SK-N-MC (cell line): Measurements from ENCODE around the gene CABP5.
A peak's percentile ranks its signal among the peaks of the same experiment; 100 is the strongest.
"Not testable (repeated sequence)": the region's sequence is repeated elsewhere in the genome, so short reads cannot be mapped to it uniquely, and the experiment has no call there.

ENCODE experiments used
- DNase-seq: peaks from one replicate; pipeline ENCODE4 v3.0.0-alpha.2; 2011; ENCODE audit warnings: low read depth, low spot score
- H3K27ac ChIP-seq: fragments of 200-600 bp; sonication (generic); 2 replicates; pipeline ENCODE4 v1.5.1; 2016; ENCODE audit warnings: mixed run types
- H3K36me3 ChIP-seq: fragments of 200-600 bp; sonication (generic); 2 replicates; pipeline ENCODE4 v1.6.1; 2017; ENCODE audit warnings: antibody characterized with exemption, low read length, mixed read lengths; ENCODE audit not compliant: insufficient read depth
- H3K4me3 ChIP-seq: fragments of 200-600 bp; sonication (generic); 2 replicates; pipeline ENCODE4 v1.5.1; 2016
- H3K9ac ChIP-seq: fragments of 200-600 bp; sonication (generic); 2 replicates; pipeline ENCODE4 v1.8.0; 2017; ENCODE audit warnings: mixed run types, mixed read lengths; ENCODE audit not compliant: insufficient read length
- H3K9me3 ChIP-seq: fragments of 200-600 bp; sonication (generic); 2 replicates; pipeline ENCODE4 v1.6.1; 2017; ENCODE audit warnings: low read depth, mild to moderate bottlenecking, antibody characterized with exemption, low read length, moderate library complexity, mixed read lengths
- EZH2 ChIP-seq: fragments of 200-600 bp; sonication (generic); IDR thresholded peaks from one replicate; pipeline ENCODE4 v1.6.1; 2017; ENCODE audit warnings: antibody characterized with exemption
- FOXP2 ChIP-seq: optimal IDR thresholded peaks from 2 replicates; pipeline ENCODE3; 2011; ENCODE audit warnings: mild to moderate bottlenecking, moderate library complexity; ENCODE audit not compliant: insufficient read depth; ENCODE audit errors: extremely low read length, control extremely low read depth
- POLR2AphosphoS5 ChIP-seq: IDR thresholded peaks from 2 replicates; pipeline ENCODE4 v1.6.1; 2012; ENCODE audit warnings: mild to moderate bottlenecking, low read depth, low read length, borderline replicate concordance

Gene CABP5

GRCh38 chr19:48043675-48044258 is at the start of gene CABP5:
Gene CABP5 (minus strand): TSS chr19:48044079. CDS start chr19:48043922, 157 bp downstream.
- Histone ChIP-seq H3K9me3 (no peaks in the 10 kb centered on the region), H3K9ac (no peak within 1 kb of the TSS), H3K36me3 (no peaks in the 10 kb centered on the region), H3K4me3 (no peak within 1 kb of the TSS), H3K27ac (no peak within 1 kb of the TSS)
- TF ChIP-seq FOXP2: no peak
- no peak for TF ChIP-seq EZH2
- TF ChIP-seq POLR2AphosphoS5: no peak
- no peak for DNase-seq

- H3K9me3 ChIP-seq, DNase-seq, H3K36me3 ChIP-seq, H3K9ac ChIP-seq: not testable (repeated sequence)
- Histone ChIP-seq H3K27ac (peak overlapping the region; percentile 83), H3K4me3 (peak overlapping the region; percentile 63; the same call in 1 of the 2 replicates)
Measured at GRCh38 chr19:48091111-48091718, 47.3 kb upstream of the CABP5 start.

- TF ChIP-seq POLR2AphosphoS5 (peak; percentile 14; the same call in 1 of the 2 replicates), EZH2 (no peak), FOXP2 (no peak)
- Histone ChIP-seq H3K36me3 (no peaks in the 10 kb centered on the region), H3K9me3 (no peaks in the 10 kb centered on the region; the same call in 1 of the 2 replicates), H3K27ac (peak overlapping the region; percentile 92), H3K4me3 (peak overlapping the region; percentile 63), H3K9ac (peak overlapping the region; percentile 16)
- peak; percentile 91 for DNase-seq
Measured at GRCh38 chr19:48090281-48090802, 46.5 kb upstream of the CABP5 start.

- not testable (repeated sequence) for H3K27ac ChIP-seq, H3K4me3 ChIP-seq, H3K9me3 ChIP-seq, H3K9ac ChIP-seq, H3K36me3 ChIP-seq, DNase-seq
Measured at GRCh38 chr19:48088991-48089390, 45.1 kb upstream of the CABP5 start.

- H3K27ac ChIP-seq: peak overlapping the region; percentile 96
- H3K4me3 ChIP-seq: peak overlapping the region; percentile 40; the same call in 1 of the 2 replicates
Measured at GRCh38 chr19:48085904-48086864, 42.3 kb upstream of the CABP5 start.

GRCh38 chr19:48085076-48085475 is 41.2 kb upstream of the CABP5 start:
- Histone ChIP-seq H3K9me3 (no peaks in the 10 kb centered on the region), H3K27ac (peak overlapping the region; percentile 96), H3K9ac (peak overlapping the region; percentile 33), H3K36me3 (no peaks in the 10 kb centered on the region), H3K4me3 (peak overlapping the region; percentile 20)
- TF ChIP-seq POLR2AphosphoS5 (no peak), FOXP2 (no peak), EZH2 (no peak)
- no peak for DNase-seq

More at GRCh38 chr19:48085904-48086864, 42.3 kb upstream of the CABP5 start:
- Histone ChIP-seq H3K9ac (peak overlapping the region; percentile 33), H3K36me3 (no peaks in the 10 kb centered on the region), H3K9me3 (no peaks in the 10 kb centered on the region)
- TF ChIP-seq FOXP2: no peak
- no peak for TF ChIP-seq EZH2
- no peak for TF ChIP-seq POLR2AphosphoS5
- no peak for DNase-seq

GRCh38 chr19:48081106-48081505 is 37.2 kb upstream of the CABP5 start:
- Histone ChIP-seq H3K4me3 (no peak overlapping the region), H3K9me3 (no peaks in the 10 kb centered on the region), H3K27ac (no peak overlapping the region), H3K36me3 (no peaks in the 10 kb centered on the region), H3K9ac (no peak overlapping the region)
- no peak for DNase-seq
- TF ChIP-seq FOXP2 (no peak), POLR2AphosphoS5 (no peak), EZH2 (no peak)

GRCh38 chr19:48070177-48070769 is 26.4 kb upstream of the CABP5 start:
- H3K4me3 ChIP-seq, H3K36me3 ChIP-seq, H3K27ac ChIP-seq, H3K9me3 ChIP-seq, DNase-seq, H3K9ac ChIP-seq: not testable (repeated sequence)
